HG03108 (cell line): Measurements from ENCODE around the gene CHRFAM7A.
"Not testable (repeated sequence)": the region's sequence is repeated elsewhere in the genome, so short reads cannot be mapped to it uniquely, and the experiment has no call there.

Experiments
- ATAC-seq: cut with Tn5 transposase; IDR thresholded peaks from one replicate; pipeline ENCODE4 v1.9.1; 2021; ENCODE audit warnings: moderate library complexity; ENCODE audit not compliant: unreplicated experiment

Gene CHRFAM7A

GRCh38 chr15:30321063-30321462, 72.3 kb downstream of the CHRFAM7A start:
- ATAC-seq: not testable (repeated sequence)

- not testable (repeated sequence) for ATAC-seq
Measured at GRCh38 chr15:30315704-30316103, 77.6 kb downstream of the CHRFAM7A start.

DNA sequence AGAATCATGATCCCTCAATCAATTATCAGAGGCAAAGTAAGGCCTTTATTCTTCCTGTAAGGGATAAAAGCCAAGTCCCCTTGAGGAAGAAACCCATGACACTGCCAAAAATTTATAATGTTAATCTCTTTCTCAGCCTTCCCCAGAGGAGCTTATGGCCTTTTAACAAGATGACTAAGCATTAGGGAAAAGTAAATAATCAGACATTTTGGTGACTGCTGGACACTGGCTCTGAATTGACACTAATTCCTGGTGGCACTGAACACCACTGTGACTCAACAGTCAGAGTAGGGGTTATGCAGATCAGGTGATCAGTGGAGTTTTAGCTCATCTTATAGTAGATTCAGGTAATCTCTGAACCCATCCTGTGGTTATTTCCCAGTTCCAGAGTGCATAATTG, 82.8 kb downstream of the CHRFAM7A start:
- not testable (repeated sequence) for ATAC-seq
